DMS114 treated with DMSO at 0.1 percent for 48 hours (cell line): ENCODE results near the gene GLDN.

Source experiments
- DNase-seq: peaks from one replicate; lab custom pipeline; 2025; ENCODE audit not compliant: unreplicated experiment; lab: John Stamatoyannopoulos, UW

The GLDN gene

GRCh38 chr15:51322621-51323296 is 18.7 kb upstream of the GLDN start:
- no peak for DNase-seq

- no peak for DNase-seq
Measured at GRCh38 chr15:51323749-51324148, 17.7 kb upstream of the GLDN start.

GRCh38 chr15:51325167-51325566 is 16.3 kb upstream of the GLDN start:
- no peak for DNase-seq

DNA sequence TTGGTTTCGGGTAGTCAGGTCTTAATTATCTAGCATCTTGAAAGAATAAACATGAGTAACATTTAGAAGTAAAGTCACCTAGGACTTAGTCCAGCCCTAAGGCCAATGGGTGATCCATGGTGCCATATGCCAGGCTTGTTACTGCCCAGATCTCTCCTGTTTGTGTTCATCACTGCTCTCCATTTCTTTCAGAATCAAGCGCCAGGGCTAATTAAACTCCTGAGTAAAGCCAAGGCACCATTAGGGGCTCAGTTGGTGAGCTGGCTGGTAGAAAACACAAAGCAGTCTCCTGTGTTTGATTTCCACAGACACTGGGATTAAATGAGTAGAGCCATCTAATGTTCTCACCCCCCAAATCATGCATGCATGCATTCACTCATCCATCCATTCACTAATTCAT is 14.4 kb upstream of the GLDN start:
- DNase-seq, result no peak

DNA sequence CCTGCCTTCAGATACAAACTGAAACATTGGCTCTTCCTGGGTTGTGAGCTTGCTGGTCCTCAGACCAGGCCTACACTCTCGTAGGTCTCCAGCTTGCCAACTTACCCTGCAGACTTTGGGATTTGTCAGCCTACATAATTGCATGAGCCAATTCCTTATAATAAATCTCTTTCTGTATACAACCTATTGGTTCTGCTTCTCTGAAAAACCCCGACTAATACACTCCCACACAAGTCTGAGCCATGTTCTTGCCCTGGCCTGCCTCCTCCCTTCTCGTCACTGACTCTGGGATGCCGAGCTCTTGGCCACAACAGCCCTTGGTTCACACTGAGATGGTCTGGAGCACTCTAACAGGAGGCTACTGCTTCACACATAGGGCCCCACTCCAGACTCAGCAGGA is 12.5 kb upstream of the GLDN start:
- no peak for DNase-seq

DNA sequence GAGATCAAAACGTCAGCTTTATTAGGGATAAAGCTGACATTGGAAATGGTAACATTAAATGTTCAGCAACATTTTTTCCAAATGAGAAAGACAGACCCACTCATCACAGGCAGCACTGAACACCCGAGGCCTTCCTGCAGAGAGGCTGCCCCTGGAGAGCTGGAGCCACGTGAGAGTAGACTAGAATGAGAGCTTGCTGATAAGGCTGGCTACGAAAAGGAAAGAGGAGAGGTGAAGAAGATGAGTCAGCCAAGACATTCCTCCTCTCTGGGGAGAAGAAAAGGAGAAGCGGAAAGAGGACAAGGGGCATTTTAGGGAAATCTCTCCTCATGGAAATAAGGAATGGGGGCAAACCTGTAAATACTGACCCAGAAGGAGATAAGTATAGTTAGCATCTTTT is 10.3 kb upstream of the GLDN start:
- no peak for DNase-seq

- no peak for DNase-seq
Measured at GRCh38 chr15:51332206-51333147, 9.0 kb upstream of the GLDN start.

DNA sequence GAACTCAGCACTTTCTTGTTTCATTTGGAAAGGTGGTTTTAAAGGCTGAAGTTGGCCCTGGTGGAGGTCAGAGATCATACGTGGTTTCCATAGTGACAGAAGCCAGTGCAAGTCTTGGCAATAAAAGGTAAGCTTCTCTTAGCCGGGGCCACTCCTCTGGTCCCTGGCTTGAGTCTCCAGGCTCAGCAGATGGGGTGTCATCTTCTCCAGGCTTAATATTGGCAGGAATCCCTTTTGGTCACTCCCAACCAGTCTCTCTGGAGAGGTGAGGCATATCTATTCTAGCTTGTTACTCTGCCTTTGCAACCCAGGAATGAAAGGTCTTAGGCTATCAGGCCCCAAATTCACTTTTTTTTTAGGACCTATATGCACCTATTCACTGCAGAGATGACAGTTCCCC is 7.9 kb upstream of the GLDN start:
- no peak for DNase-seq

DNA sequence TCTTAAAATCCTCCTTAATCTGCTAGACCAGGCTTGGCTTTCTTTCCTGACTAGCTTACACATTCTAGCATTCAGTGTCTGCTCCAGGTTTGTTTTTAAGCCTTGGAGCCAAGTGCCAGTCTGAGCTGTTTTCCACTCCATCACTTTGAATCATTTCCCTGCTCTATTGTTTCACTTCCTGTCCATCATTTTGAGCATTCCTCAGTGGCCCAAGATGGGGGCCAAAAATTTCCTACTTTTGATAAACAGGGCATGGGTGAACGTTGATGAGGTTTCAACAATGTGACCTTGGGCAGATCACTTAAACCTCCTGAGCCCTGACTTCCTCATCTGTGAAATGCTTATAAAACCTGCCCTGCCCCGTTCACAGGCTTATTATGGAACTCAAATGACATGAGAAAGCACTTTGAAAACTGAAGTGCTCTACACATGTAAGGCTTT is 7.4 kb upstream of the GLDN start:
- DNase-seq, result no peak

- no peak for DNase-seq
Measured at GRCh38 chr15:51335087-51335486, 6.4 kb upstream of the GLDN start.

DNA sequence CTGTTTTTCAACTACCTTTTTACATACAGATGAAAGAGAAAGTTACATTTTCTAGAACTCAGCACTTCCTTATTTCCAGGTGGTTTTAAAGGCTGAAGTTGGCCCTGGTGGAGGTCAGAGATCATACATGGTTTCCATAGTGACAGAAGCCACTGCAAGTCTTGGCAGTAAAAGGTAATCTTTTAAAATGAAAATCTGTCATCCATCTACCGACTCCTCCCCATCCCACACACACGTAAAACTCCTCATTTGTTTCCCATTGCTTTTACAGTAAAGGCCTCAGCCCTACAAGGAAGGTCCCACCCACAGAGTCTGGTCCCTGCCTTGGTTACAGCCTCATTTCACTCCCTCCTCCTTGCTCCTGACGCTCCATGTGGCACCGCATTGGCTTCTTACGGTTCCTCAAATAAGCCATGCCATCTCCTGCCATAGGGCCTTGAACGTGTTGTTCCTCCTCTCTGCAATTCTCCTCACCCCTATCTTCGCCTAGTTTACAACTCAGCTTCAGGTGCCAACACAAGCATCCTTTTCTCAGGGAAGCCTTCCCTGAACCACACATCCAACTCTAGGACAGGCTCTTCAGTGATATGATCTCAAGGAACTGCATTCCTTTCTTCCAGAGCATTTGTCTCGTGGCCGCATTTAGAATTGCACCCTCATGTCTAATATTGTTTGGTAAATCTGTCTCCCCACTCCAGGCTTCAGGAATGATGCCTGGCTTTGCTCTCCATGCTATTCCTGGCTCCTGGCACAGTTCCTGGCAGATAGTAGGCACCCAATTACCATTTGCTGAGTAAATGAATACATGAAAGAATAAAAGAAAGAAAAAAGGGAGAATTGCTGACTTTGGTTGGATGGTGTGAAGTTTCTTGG is 5.7 kb upstream of the GLDN start:
- no peak for DNase-seq

GRCh38 chr15:51338496-51338895 is 3.0 kb upstream of the GLDN start, which contains the start of gene CYP19A1:
Gene CYP19A1, minus strand, starts transcription at chr15:51338596. Its CDS starts 95,684 bp downstream, at chr15:51242912.
- DNase-seq, result no peak

DNA sequence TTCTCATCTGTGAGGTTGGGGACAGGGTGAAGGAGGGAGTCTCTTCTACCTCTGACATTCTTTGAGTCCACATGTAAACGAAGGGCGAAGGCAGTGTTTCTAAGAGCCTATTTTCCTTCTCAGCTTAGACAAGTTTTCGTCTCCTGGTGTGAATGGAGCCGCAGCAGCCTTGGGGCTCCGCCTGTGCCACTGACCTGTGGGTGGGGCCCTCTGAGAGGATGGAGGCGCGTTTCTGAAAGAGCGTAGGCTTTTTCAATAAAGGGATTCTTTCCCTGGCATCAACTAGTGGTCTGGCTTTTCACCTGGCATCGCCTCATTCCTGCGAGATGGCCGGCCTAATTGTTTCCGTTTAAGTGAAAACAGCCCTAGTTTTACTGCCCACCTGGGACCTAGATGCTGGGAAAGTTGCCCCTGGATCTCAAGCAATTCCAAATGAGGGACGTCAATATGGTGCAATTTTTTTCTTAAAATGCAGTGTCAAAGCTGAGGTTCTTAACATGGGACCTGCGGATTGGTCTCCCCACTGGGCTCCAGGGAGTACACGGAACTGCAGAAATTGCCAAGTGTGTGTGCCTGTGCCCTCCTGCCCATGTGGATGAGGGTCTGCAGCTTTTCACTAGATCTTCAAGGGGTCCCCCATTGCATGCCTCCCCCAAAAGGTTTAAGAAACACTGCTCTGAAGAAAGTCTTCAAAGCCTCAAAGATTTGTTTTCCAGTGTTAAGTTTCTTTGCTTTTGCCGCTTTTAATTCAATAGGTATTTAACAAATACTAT is 958 bp downstream of the GLDN start:
- DNase-seq, result no peak

DNA sequence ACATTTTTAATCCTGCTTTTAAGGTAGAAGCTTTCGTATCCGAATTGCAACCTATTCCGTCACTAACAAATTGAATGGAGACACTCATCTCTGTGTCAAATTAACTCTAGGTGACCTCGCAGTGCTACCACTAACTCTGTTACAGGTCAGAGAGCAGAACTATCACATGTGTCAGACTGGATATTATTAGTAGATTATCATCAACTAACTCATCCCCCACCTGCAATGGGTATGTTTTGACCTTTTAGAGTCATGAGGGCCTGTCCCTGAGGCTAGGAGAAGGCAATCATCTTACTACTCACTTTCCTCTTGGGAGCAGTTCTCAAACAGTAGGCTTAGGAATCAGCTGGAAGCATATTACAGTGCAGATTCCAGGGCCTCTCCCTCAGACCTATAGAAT is 2.0 kb downstream of the GLDN start:
- no peak for DNase-seq

DNA sequence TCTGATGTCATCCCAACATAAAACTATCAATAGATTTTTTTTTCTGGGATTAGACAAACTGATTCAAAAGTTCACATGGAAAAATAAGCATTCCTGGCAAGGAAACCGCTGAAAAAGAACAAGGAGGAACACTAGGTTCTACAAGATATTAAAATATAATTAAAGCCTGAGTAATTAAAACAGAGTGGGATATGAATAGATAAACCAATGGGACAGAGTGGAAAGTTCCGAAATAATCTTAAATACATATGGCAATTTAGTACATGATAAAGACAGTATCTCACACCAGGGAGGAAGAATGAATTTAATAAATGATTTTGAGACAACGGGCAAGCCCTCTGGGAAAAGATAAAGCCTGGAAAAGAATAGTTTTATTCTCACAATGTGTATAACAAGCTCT is 4.7 kb downstream of the GLDN start:
- no peak for DNase-seq

GRCh38 chr15:51348688-51349087 is 7.2 kb downstream of the GLDN start:
- no peak for DNase-seq

- no peak for DNase-seq
Measured at GRCh38 chr15:51349156-51349844, 7.8 kb downstream of the GLDN start.

DNA sequence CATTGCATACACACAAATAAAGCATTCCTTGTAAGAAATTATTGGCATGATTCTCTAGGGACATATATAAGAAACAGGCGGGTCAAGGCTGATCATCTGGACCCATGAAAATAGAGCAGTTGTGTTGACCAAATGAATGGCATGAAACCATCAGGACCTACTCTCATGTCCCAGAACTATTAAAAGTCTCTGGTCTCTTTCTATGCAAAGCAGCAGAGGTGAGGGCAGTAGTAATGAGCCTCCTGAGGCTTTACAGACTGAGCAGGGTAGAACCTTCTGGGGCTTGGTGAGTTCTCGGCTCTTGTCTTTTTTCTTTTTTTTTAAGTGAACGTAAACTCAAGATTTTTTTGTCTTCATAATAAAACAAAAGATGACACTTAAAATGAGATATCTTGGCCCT is 9.3 kb downstream of the GLDN start:
- DNase-seq, result no peak

DNA sequence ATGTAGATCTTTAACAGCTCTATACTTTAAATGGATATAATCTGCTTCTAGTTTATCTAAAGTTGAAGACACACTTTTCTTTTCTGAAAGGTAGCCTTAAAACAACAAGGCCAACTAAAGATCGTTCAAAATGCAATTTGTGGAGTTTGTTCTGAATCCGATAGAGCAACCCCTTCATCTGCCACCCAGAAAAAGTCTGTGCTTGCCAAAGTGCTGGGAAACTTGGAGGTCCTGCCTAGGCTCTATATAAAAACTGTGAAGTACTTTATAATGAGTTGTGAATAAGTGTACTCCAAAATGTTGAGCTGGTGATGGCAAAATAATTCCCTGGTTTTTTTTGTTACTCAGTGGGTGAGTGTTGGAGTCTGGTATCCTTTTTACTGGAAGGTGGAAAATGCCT is 12.5 kb downstream of the GLDN start:
- DNase-seq, result no peak

DNA sequence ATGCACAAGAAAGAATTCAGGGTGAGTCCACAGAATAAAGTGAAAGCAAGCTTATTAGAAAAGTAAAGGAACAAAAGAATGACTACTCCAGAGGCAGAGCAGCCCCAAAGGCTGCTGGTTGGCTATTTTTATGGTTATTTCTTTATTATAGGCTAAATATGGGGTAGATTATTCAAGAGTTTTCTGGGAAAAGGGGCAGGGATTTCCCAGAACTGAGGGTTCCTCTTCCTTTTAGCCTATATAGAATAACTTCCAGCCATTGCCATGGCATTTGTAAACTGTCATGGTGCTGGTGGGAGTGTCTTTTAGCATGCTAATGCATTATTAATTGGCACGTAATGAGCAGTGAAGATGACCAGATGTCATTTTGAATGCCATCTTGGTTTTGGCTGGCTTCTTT is 13.6 kb downstream of the GLDN start:
- no peak for DNase-seq
